H1 (cell line): ENCODE results near the gene TADA2B. TPM values are rescaled to one million over a fixed set of nuclear protein-coding genes. Genes with fewer than 3 reads are reported as not detected.

Experiments used
- CTCF ChIA-PET: fragments of 300-600 bp; sonication (Branson Sonifier 250); formaldehyde crosslinking; loops from one replicate; lab custom pipeline; 2021; ENCODE audit not compliant: partially characterized antibody; lab: Charles Lee
- POLR2A ChIA-PET: fragments of 300-600 bp; sonication (Branson Sonifier 250); formaldehyde crosslinking; loops from one replicate; lab custom pipeline; 2021; ENCODE audit warnings: inconsistent platforms; ENCODE audit not compliant: partially characterized antibody; lab: Charles Lee
- DNase-seq, 2 experiments: peaks; one replicate each; pipeline versions ENCODE4 v3.0.0 to v3.0.0-alpha.2; 2010 to 2022; ENCODE audit warnings: low spot score in 2 of 2, low read depth in 1 of 2, mixed read lengths in 1 of 2
- FAIRE-seq: peaks from 2 replicates; lab custom pipeline; 2011; peaks lifted over from hg19 to GRCh38; lab: Jason Lieb, UNC
- H2AFZ ChIP-seq: 2 replicates; pipeline ENCODE4 v1.8.1; 2012; ENCODE audit warnings: low read length, inconsistent platforms
- H2AK5ac ChIP-seq: 2 replicates; pipeline ENCODE4 v1.6.1; 2013; ENCODE audit warnings: low read depth, low read length
- H2BK120ac ChIP-seq: replicated peaks from 2 replicates; pipeline ENCODE3; 2013; ENCODE audit warnings: low read depth, low read length, inconsistent platforms
- H2BK12ac ChIP-seq: 2 replicates; pipeline ENCODE4 v1.6.1; 2013; ENCODE audit warnings: low read depth, low read length
- H2BK15ac ChIP-seq: 2 replicates; pipeline ENCODE4 v1.6.1; 2013; ENCODE audit warnings: low read length
- H2BK20ac ChIP-seq: 2 replicates; pipeline ENCODE4 v1.6.1; 2013; ENCODE audit warnings: low read length
- H2BK5ac ChIP-seq: 2 replicates; pipeline ENCODE4 v1.6.1; 2013; ENCODE audit warnings: low read depth, low read length
- H3K14ac ChIP-seq: 2 replicates; pipeline ENCODE4 v1.6.1; 2013; ENCODE audit warnings: inconsistent platforms; ENCODE audit not compliant: insufficient read length
- H3K18ac ChIP-seq: 2 replicates; pipeline ENCODE4 v1.6.1; 2013; ENCODE audit warnings: low read length; ENCODE audit errors: extremely low read depth
- H3K23ac ChIP-seq: 2 replicates; pipeline ENCODE4 v1.6.1; 2013; ENCODE audit warnings: inconsistent platforms; ENCODE audit not compliant: insufficient read length
- H3K23me2 ChIP-seq: 2 replicates; pipeline ENCODE4 v1.6.1; 2013; ENCODE audit warnings: low read depth, low read length
- H3K27ac ChIP-seq: 2 replicates; pipeline ENCODE4 v1.6.1; 2011; ENCODE audit warnings: low read depth, low read length, inconsistent platforms
- H3K27me3 ChIP-seq, 4 experiments: replicated peaks in 1 of 4; 1 replicate in 1 of 4; 2 replicates in 3 of 4; pipeline versions ENCODE4 v1.6.1 to v1.8.1; 2011 to 2013; ENCODE audit warnings: low read length in 3 of 4, mild to moderate bottlenecking in 3 of 4, inconsistent platforms in 2 of 4, mixed read lengths in 2 of 4, moderate library complexity in 1 of 4; ENCODE audit not compliant: control insufficient read depth in 3 of 4, insufficient read depth in 3 of 4; ENCODE audit errors: extremely low read depth in 1 of 4
- H3K36me3 ChIP-seq, 4 experiments: 2 replicates each; pipeline versions ENCODE4 v1.6.1 to v1.8.1; 2011 to 2013; ENCODE audit warnings: mild to moderate bottlenecking in 4 of 4, low read length in 3 of 4, moderate library complexity in 2 of 4, control low read depth in 1 of 4, inconsistent platforms in 1 of 4; ENCODE audit not compliant: insufficient read depth in 4 of 4, control insufficient read depth in 2 of 4
- H3K4ac ChIP-seq: replicated peaks from 2 replicates; pipeline ENCODE3; 2013; ENCODE audit warnings: low read length, low read depth, mixed read lengths, inconsistent platforms; ENCODE audit not compliant: insufficient read length
- H3K4me1 ChIP-seq, 4 experiments: replicated peaks in 1 of 4; 1 replicate in 1 of 4; 2 replicates in 3 of 4; pipeline versions ENCODE4 v1.6.1 to v1.8.1; 2011 to 2013; ENCODE audit warnings: low read length in 3 of 4, inconsistent platforms in 2 of 4, mixed read lengths in 1 of 4; ENCODE audit not compliant: insufficient read depth in 4 of 4, control insufficient read depth in 3 of 4
- H3K4me2 ChIP-seq, 2 experiments: 2 replicates each; pipeline versions ENCODE4 v1.6.1 to v1.8.1; 2011 to 2013; ENCODE audit warnings: low read depth in 2 of 2, low read length in 2 of 2, control low read depth in 1 of 2, inconsistent platforms in 1 of 2, mild to moderate bottlenecking in 1 of 2; ENCODE audit not compliant: insufficient read depth in 1 of 2
- H3K4me3 ChIP-seq, 4 experiments: fragments of 200-600, 300-600 bp in 1 of 4; sonication (generic), shearing (Covaris generic), sonication (Bioruptor Twin) in 1 of 4; 2 replicates each; pipeline versions ENCODE4 v1.5.1 to v1.8.1; 2011 to 2016; ENCODE audit warnings: low read length in 4 of 4, low read depth in 3 of 4, control low read depth in 2 of 4, inconsistent platforms in 2 of 4, mild to moderate bottlenecking in 2 of 4, mixed read lengths in 1 of 4, moderate library complexity in 1 of 4; ENCODE audit not compliant: insufficient read depth in 2 of 4; ENCODE audit errors: extremely low read depth in 1 of 4
- H3K56ac ChIP-seq: replicated peaks from 2 replicates; pipeline ENCODE3; 2013; ENCODE audit warnings: low read depth, mild to moderate bottlenecking, mixed read lengths, low read length, inconsistent platforms; ENCODE audit not compliant: insufficient read length
- H3K79me1 ChIP-seq: 2 replicates; pipeline ENCODE4 v1.6.1; 2013; ENCODE audit warnings: low read depth, low read length, control low read depth
- H3K79me2 ChIP-seq, 2 experiments: 2 replicates each; pipeline versions ENCODE4 v1.6.1 to v1.8.1; 2012 to 2013; ENCODE audit warnings: low read length in 2 of 2, mild to moderate bottlenecking in 2 of 2, inconsistent platforms in 1 of 2; ENCODE audit not compliant: insufficient read depth in 2 of 2, control insufficient read depth in 1 of 2
- H3K9ac ChIP-seq, 4 experiments: replicated peaks in 1 of 4; 1 replicate in 1 of 4; 2 replicates in 3 of 4; pipeline versions ENCODE4 v1.6.1 to v1.8.1; 2011 to 2013; ENCODE audit warnings: low read depth in 3 of 4, low read length in 3 of 4, control low read depth in 2 of 4, mild to moderate bottlenecking in 2 of 4, moderate library complexity in 2 of 4, inconsistent platforms in 1 of 4; ENCODE audit errors: extremely low read depth in 1 of 4
- H3K9me3 ChIP-seq, 2 experiments: 2 replicates each; pipeline versions ENCODE4 v1.6.1 to v1.8.1; 2012 to 2013; ENCODE audit warnings: mild to moderate bottlenecking in 2 of 2, moderate library complexity in 2 of 2, control low read depth in 1 of 2, inconsistent platforms in 1 of 2, low read depth in 1 of 2, low read length in 1 of 2, mixed read lengths in 1 of 2; ENCODE audit not compliant: insufficient read depth in 2 of 2
- H4K20me1 ChIP-seq, 2 experiments: replicated peaks in 1 of 2; 2 replicates each; pipeline versions ENCODE3 to v1.8.1; 2011 to 2013; ENCODE audit warnings: inconsistent platforms in 2 of 2, low read length in 2 of 2, mild to moderate bottlenecking in 1 of 2; ENCODE audit not compliant: insufficient read depth in 2 of 2, control insufficient read depth in 1 of 2
- H4K5ac ChIP-seq: 2 replicates; pipeline ENCODE4 v1.6.1; 2013; ENCODE audit warnings: low read length, low read depth, mixed read lengths, inconsistent platforms; ENCODE audit not compliant: insufficient read length
- H4K8ac ChIP-seq: 2 replicates; pipeline ENCODE4 v1.8.0; 2013; ENCODE audit warnings: mild to moderate bottlenecking, moderate library complexity, low read length, inconsistent platforms; ENCODE audit not compliant: insufficient read depth; ENCODE audit errors: extremely low read depth
- H4K91ac ChIP-seq: replicated peaks from 2 replicates; pipeline ENCODE3; 2013; ENCODE audit warnings: low read length, mixed read lengths, inconsistent platforms; ENCODE audit not compliant: insufficient read length
- ASH2L ChIP-seq: fragments of 200-600, 300-600 bp; sonication (generic); IDR thresholded peaks from one replicate; pipeline ENCODE4 v1.7.1; 2017; ENCODE audit warnings: low read length
- BCL11A ChIP-seq, 2 experiments: IDR thresholded peaks; one replicate each; pipeline ENCODE4 v1.6.1; 2011; ENCODE audit warnings: low read depth in 2 of 2, low read length in 2 of 2, mild to moderate bottlenecking in 2 of 2
- EGR1 ChIP-seq: IDR thresholded peaks from 2 replicates; pipeline ENCODE4 v1.6.1; 2011; ENCODE audit warnings: low read depth, low read length, borderline replicate concordance
- EP300 ChIP-seq, 2 experiments: IDR thresholded peaks; 1 replicate in 1 of 2; 2 replicates in 1 of 2; pipeline ENCODE4 v1.6.1; 2011 to 2012; ENCODE audit warnings: low read depth in 2 of 2, low read length in 2 of 2, mild to moderate bottlenecking in 2 of 2, borderline replicate concordance in 1 of 2, inconsistent platforms in 1 of 2, moderate library complexity in 1 of 2
- HDAC2 ChIP-seq, 2 experiments: fragments of 300-600 bp in 1 of 2; sonication (generic) in 1 of 2; IDR thresholded peaks; 2 replicates each; pipeline ENCODE4 v1.6.1; 2011 to 2012; ENCODE audit warnings: low read depth in 2 of 2, low read length in 2 of 2, mild to moderate bottlenecking in 2 of 2, moderate library complexity in 2 of 2, borderline replicate concordance in 1 of 2, inconsistent platforms in 1 of 2
- KDM1A ChIP-seq: fragments of 200-600, 300-600 bp; sonication (generic); IDR thresholded peaks from 2 replicates; pipeline ENCODE4 v1.7.1; 2016; ENCODE audit warnings: mild to moderate bottlenecking, low read length, borderline replicate concordance
- KDM4A ChIP-seq: IDR thresholded peaks from one replicate; pipeline ENCODE4 v1.7.1; 2012; ENCODE audit warnings: low read depth, mild to moderate bottlenecking, moderate library complexity, low read length, inconsistent platforms; ENCODE audit not compliant: severe bottlenecking
- PHF8 ChIP-seq: fragments of 200-600 bp; sonication (generic); conservative IDR thresholded peaks from 2 replicates; pipeline ENCODE4 v1.7.1; 2012; ENCODE audit warnings: low read depth, mild to moderate bottlenecking, inconsistent platforms, low read length, moderate library complexity
- RBBP5 ChIP-seq: IDR thresholded peaks from 2 replicates; pipeline ENCODE4 v1.7.1; 2012; ENCODE audit warnings: low read depth, mild to moderate bottlenecking, inconsistent platforms, low read length, moderate library complexity, borderline replicate concordance
- RNF2 ChIP-seq: fragments of 200-900, 300-1000 bp; sonication (generic); IDR thresholded peaks from 2 replicates; pipeline ENCODE4 v1.7.1; 2016; ENCODE audit warnings: borderline replicate concordance, low read depth, mild to moderate bottlenecking, antibody characterized with exemption, low read length; ENCODE audit not compliant: poor library complexity, severe bottlenecking; ENCODE audit errors: missing control alignments
- SRF ChIP-seq: IDR thresholded peaks from 2 replicates; pipeline ENCODE4 v1.6.1; 2011; ENCODE audit warnings: mild to moderate bottlenecking, low read depth, low read length, moderate library complexity
- WGBS, 2 experiments: shearing (Covaris generic) in 1 of 2; methylation state at CpG; one replicate each; pipeline versions ENCODE4 v1.1.6 to v1.1.7; 2013 to 2015; ENCODE audit warnings: low lambda C conversion rate in 2 of 2, mixed read lengths in 2 of 2, inconsistent platforms in 1 of 2, low coverage in 1 of 2, missing lambda C conversion rate in 1 of 2; ENCODE audit not compliant: insufficient replicate concordance in 2 of 2, insufficient coverage in 1 of 2, insufficient read length in 1 of 2; ENCODE audit errors: extremely low coverage in 1 of 2, missing lambda C conversion rate in 1 of 2; 5-methylcytosine and 5-hydroxymethylcytosine counted together
- polyA plus RNA-seq, 7 experiments: library from polyadenylated mRNA; depleted of rRNA in 3 of 7; stranded (reverse) in 5 of 7; unstranded in 2 of 7; fragments of >200 nt in 5 of 7; fragments of 200-250 nt in 2 of 7; gene quantifications; 1 replicate in 5 of 7; 2 replicates in 1 of 7; 4 replicates in 1 of 7; pipeline versions ENCODE4 v1.2.1 to v1.2.3, GENCODE V29; 2011 to 2013; ENCODE audit warnings: missing spikeins in 2 of 7, mixed read lengths in 2 of 7
- total RNA-seq: library from RNA; stranded (reverse); fragmentation: NEBNext Ultra II Directional; extraction: Animal tissue kit (Norgen Biotek cat#: 25700); gene quantifications from 2 replicates; pipeline ENCODE4 v1.2.1, GENCODE V29; 2021

The TADA2B gene
- total and polyA plus RNA-seq, 2 of the 8 experiments (the other 6 are each of a cell fraction or from before 2014, with no cell fraction given), result 5.7 to 12.1 TPM

DNA sequence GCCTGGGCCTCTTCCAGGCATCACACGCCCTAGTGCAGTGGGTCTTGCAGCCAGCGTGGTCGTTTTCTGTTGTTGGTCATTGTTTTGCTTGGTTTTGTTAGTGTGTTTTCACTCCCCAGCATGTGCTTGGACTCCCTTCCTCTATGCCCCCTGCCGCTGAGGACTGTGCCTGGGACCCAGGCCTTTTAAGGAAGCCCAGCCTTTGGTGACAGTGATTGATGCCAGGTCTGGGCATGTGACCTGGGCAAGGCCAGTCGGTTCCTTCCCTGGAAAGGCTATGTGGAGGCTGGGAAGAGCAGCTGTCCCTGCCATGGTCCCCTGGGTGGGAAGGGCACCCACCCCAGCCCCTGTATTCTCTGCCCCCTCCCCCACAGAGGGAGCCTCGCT is 33.5 kb downstream of the TADA2B start:
- no peak overlapping the region for H4K5ac ChIP-seq
- no peak overlapping the region for H3K9ac ChIP-seq
- H2BK15ac ChIP-seq, result no peak overlapping the region
- no peak overlapping the region for H2AFZ ChIP-seq
- ChIA-PET POLR2A (interaction anchor here (1.1 kb wide), 1 partner anchor 9 kb away, joined by 3 read pairs; the partner anchor contains the start of gene GRPEL1), CTCF (interaction anchor here (1.4 to 1.8 kb wide), 2 partner anchors 9 to 25 kb away, joined by 3 to 4 read pairs; no protein-coding TSS in a partner anchor)
- H3K36me3 ChIP-seq, result no peaks in the 10 kb centered on the region
- H2AK5ac ChIP-seq, result no peak overlapping the region
- no peak overlapping the region for H3K18ac ChIP-seq
- no peak overlapping the region for H3K56ac ChIP-seq
- H3K4me1 ChIP-seq, result 0 out of 7 replicates have a peak, but pooled peaks cover 0 to 2% (median 0%) of the 10 kb centered on the region in 4 experiments
- WGBS, 2 experiments, result 81% methylated on average over 5 of the region's 6 CpGs; no CpG with 5 or more reads in 1 of the 2 experiments
- no peak overlapping the region for H4K8ac ChIP-seq
- H3K79me2 ChIP-seq, result no peaks in the 10 kb centered on the region
- H3K4ac ChIP-seq, result no peak overlapping the region
- H4K91ac ChIP-seq, result no peak overlapping the region
- H2BK5ac ChIP-seq, result no peak overlapping the region
- TF ChIP-seq ASH2L (no peak), SRF (no peak), KDM4A (no peak), BCL11A (IDR thresholded peaks at IDR 0.05; ENCODE audit: low read depth in 2 of 2, low read length in 2 of 2) (no peak), KDM1A (no peak), EGR1 (no peak), EP300 (IDR thresholded peaks at IDR 0.05; ENCODE audit: borderline replicate concordance in 1 of 2, low read depth in 2 of 2, low read length in 2 of 2) (no peak), RBBP5 (no peak), PHF8 (no peak), RNF2 (no peak), HDAC2 (IDR thresholded peaks at IDR 0.05; ENCODE audit: borderline replicate concordance in 1 of 2, low read depth in 2 of 2, low read length in 2 of 2) (no peak)
- TF ChIP-seq, all 59 proteins: peak for 0
- Histone ChIP-seq H2BK20ac (no peak overlapping the region), H2BK12ac (no peak overlapping the region), H3K27me3 (no peaks in the 10 kb centered on the region; a peak in 2 of 7 replicates), H3K79me1 (no peaks in the 10 kb centered on the region), H2BK120ac (no peak overlapping the region), H3K23ac (no peak overlapping the region), H3K4me3 (no peak overlapping the region), H4K20me1 (no peaks in the 10 kb centered on the region), H3K4me2 (no peak overlapping the region), H3K27ac (no peak overlapping the region), H3K23me2 (no peaks in the 10 kb centered on the region), H3K9me3 (no peaks in the 10 kb centered on the region), H3K14ac (no peak overlapping the region)
- DNase-seq (no peak), FAIRE-seq (no peak)
